DMS153 treated with DMSO at 0.1 percent for 48 hours (cell line): ENCODE results near the gene S100A1.
"Not testable (repeated sequence)": the region's sequence is repeated elsewhere in the genome, so short reads cannot be mapped to it uniquely, and the experiment has no call there.

Experiments used
- DNase-seq: peaks from one replicate; lab custom pipeline; 2025; ENCODE audit not compliant: unreplicated experiment; lab: John Stamatoyannopoulos, UW

S100A1 gene

DNA sequence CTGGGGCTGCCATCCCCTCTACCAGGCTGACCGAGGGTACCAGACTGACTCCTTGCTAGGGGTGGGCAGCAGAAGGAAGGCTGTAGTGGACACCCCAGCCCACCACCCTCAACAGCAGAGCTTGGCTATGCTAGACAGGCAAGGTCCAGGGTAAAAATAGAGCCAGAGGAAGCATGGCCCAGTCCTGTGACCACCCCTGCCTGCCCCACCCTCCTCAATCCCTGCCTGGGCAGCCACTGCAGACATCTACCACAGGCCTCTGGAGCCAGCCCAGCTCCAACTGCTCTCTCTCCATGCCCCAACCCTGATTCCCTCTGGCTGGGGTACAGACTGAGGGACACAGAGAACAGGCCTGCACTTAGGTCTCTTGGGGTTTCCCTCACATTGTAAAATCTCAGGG is 1.7 kb downstream of the S100A1 start:
- DNase-seq, result no peak

DNA sequence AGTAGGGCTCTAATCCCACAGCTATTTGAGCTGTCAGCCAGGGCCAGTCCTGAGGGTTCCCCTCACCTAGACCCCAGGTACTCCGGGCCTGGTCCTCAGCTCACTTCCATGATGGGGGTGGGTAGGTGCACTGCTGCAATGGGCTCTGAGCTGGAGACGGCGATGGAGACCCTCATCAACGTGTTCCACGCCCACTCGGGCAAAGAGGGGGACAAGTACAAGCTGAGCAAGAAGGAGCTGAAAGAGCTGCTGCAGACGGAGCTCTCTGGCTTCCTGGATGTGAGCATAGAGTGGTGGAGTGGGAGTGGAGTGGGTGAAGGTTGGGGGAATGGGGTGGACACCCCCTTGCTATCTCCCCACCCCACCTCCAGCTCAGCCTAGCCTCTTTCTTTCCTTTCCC is 2.1 kb downstream of the S100A1 start:
- DNase-seq, result no peak

DNA sequence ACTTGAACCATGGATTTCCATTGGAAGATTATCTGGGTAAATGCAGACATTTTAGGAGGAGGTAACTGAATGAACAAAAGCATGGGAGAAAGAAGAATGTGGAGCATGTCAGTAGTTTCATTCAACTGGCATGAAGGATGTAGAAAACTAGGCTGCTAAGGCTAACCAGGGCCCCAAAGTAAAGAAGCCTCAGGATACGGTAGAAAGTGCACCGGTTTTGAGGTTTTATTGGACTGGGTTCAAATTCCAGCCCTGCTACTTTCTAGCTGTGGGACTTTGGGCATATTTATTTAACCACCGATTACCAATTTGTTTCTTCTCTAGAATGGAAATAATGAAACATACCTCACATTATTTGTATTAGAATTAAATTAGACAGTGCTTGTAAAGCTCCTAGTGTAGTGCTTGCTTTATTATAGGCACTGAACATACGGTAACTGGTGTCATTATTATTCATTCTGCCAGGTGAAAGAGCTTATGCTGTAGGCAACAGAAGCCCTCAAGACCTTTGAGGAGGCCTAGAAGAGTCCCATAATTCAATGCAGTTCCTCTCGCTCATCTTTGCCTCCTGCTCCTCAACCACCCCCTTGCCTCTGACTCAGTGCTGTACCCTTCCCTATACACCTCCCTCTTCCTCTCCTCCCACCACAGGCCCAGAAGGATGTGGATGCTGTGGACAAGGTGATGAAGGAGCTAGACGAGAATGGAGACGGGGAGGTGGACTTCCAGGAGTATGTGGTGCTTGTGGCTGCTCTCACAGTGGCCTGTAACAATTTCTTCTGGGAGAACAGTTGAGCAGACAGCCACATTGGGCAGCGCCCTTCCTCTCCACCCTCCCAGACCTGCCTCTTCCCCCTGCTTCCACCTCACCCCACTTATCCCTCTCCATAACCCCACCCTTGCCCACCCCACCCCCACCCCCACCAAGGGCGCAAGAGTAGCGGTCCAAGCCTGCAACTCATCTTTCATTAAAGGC is 3.1 kb downstream of the S100A1 start:
- DNase-seq, result no peak

DNA sequence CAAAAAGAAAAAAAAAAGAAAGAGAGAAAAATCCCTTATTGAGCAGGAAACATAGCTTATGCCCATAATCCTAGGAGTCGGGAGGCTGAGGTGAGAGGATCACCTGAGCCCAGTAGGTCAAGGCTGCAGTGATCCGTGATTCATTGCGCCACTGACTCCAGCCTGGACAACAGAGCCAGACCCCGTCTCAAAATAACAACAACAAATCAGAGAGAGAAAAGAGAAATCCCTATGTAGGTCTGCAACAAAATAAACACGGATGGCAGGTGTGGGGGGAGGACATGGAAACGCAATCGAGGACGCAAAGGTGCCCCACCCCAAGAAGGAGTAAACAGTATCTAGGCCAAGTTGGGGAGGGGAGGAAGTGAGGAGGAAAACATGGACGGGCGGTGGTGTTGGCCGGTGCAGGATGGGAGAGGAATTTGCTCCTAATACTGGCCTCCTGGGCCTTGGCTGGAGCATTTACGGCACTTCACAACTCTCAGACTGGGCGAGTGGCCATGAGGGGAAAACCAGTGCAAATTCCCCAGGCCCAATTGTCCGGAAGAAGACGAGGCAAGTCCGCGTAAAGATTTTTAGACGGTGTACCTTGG is 5.0 kb downstream of the S100A1 start:
- DNase-seq, result no peak

DNA sequence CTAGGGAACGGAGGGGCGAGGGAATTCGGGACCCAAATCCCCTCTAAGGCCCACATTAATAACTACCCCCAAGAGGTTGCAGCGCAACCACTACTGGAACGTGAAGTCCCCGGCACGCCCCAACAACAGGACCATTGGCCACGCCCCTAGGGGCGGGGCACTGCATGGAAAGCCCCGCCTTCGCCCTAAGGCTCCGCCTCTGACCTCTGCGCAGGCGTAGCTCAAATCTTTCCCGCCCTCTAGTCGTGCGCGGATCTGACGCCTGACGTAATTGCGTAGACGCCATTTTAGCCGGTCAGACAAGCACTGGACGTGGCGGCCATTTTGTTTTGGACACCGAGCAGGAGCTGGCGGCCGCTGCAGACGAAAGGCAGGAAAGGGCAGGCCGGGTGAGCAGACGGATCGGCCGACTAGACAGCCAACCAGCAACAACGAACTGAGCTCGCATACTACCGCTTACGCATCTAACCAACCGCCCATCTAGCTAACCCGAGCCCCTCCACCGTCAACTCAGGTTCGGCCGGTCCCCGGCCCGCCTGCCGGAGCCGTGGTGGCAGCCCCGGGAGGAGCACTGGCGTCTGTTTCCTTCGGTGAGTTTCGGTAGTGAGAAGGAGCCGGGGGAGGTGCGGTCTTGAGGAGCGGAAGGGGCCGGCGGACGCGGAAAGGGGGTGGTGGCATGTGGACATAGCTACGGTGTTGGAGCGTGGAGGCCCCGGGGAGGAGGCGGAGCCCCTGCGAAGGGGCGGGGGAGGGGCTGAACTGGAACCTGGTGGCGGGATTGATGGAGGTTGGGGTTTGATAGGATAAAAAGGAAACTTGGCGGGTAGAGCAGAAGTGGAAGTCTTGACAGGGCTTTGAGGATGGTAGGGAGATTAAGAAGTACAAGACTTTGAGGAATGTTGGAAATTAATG is 5.8 kb downstream of the S100A1 start, which contains the start of gene CHTOP:
CHTOP (plus strand) TSS at position 313 of the 912 bp plus-strand sequence. CDS start 2,523 bp downstream, outside the sequence.
- peak; percentile 98 for DNase-seq

DNA sequence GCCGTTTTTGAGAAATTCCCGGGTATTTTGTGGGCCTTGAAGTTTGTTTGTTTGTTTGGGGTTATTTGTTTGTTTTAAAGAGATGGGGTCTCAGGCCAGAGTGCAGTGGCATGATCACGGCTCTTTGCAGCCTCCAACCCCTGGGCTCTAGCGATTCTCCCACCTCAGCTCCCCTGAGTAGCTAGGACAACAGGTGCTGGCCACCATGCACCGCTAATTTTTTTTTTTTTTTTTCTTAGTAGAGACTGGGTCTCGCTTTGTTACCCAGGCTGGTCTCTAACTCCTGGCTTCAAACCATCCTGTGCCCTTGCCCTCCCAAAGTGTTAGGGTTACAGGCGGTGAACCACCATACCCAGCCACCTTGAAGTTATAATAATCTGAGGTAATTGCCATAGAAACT is 7.6 kb downstream of the S100A1 start:
- no peak for DNase-seq

DNA sequence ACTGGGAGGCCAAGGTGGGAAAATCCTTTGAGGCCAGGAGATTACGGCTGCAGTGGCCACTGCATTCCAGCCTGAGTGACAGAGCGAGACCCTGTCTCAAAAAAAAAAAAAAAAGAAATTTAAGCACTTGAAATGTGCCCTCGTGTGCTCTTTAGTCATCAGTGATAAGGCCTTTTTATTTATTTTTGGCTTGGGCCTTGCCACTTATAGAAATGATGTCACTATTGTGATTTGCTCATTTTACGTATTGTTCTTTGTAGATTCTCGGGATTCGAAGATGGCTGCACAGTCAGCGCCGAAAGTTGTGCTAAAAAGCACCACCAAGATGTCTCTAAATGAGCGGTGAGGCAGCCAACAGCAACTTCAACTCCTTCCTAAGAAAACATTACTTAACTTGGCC is 8.1 kb downstream of the S100A1 start:
- DNase-seq, result no peak

DNA sequence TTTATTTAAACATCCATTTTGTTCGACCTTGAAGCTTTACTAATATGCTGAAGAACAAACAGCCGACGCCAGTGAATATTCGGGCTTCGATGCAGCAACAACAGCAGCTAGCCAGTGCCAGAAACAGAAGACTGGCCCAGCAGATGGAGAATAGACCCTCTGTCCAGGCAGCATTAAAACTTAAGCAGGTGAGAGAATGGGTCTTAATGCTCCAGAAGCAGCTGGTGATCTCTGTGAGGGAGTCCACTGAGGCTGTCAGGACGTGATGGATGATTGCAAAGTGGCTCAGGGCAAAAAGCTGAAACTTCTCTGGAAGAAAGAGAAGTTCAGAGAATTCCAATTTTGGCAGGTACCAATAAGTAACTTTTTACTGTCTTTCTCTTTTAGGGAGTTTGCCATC is 10.0 kb downstream of the S100A1 start:
- no peak for DNase-seq

DNA sequence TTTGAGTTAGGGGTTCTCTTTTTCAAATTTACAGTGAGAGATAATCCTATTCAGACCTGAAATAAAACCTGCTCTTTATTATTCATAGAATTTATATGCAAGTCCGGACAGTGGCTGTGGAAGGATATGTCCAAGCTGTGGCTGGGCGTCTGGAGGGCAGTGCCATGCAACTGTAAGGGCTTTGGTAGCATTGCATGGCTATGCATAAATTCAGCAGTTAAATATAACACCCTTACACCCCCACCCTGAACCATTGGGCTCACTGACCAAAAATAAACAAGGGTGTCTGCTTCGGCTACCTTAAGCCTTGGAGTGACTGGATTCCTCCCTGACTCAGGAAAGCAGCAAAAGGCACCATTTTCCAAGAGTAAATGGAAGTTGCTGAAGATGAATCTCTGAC is 11.0 kb downstream of the S100A1 start:
- DNase-seq, result no peak

DNA sequence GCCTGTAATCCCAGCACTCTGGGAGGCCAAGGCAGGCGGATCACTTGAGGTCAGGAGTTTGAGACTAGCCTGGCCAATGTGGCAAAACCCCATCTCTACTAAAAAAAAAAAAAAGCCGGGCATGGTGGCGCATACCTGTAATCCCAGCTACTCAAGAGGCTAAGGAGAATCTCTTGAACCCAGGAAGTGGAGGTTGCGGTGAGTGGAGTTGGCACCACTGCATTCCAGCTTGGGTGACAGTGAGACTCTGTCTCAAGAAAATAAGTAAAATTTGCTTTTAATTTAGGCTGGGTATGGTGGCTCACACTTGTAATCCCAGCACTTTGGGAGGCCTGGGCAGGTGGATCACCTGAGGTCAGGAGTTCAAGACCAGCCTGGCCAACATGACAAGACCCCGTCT is 12.0 kb downstream of the S100A1 start:
- DNase-seq, result not testable (repeated sequence)

DNA sequence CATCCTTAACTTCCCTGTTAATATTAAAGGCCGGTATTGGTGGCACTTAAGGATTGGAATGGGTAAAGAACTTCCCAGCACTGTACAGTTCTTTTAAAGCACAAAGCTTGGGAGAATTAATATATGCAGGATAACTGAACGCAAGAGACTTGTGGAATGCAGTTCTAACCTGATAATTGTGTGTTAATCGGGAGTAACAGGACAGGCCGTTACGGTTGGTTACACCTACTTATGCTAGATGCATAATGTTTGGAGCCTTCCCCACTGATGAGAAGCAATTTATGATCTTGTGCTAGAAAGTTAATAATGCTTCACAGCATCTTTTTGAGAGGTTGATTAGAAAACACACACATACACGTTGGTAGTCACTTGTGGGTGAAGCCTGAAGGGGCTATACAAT is 12.6 kb downstream of the S100A1 start:
- no peak for DNase-seq

DNA sequence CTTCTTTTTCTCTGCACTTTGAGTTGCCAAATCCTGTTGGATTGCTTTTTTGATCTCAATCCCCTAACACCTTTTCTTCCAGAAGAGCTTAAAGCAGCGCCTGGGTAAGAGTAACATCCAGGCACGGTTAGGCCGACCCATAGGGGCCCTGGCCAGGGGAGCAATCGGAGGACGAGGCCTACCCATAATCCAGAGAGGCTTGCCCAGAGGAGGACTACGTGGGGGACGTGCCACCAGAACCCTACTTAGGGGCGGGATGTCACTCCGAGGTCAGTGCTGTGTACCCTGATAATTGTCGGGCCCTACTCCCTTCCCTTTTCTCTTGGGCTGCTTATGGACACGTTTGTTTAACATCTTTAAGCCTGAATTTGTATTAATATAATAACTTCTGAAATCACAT is 13.9 kb downstream of the S100A1 start:
- no peak for DNase-seq

DNA sequence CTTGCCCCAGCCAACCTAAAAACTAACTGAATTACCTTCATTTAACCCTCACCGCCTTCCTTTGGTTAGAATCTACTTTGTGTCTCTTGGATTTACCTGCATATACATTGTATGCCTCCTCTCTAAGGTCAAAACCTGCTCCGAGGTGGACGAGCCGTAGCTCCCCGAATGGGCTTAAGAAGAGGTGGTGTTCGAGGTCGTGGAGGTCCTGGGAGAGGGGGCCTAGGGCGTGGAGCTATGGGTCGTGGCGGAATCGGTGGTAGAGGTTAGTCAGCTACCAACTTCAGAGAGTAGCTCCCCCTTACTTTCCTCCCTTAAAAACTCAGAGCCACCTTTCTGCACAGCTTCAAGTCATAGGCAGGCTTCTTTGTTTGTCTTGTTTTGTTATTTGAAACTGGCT is 14.9 kb downstream of the S100A1 start:
- no peak for DNase-seq

DNA sequence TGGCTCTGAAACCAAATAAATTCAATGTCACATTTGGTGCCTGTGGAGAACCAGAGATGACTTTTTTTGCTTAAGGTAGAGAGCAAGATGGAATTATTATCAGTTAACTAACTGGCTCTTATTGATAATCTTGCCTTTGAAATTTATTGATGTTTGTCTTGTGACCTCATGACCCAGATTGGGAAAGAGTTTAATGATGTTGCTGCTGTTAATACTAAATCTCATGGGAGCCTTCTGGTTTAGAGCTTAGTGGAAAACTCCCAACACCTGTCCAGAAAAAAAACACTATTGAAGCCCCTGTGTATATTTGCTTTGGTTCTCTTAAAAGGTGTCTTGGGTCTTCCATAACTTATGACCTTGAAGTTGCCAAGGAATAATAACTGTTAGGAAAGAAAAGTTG is 15.6 kb downstream of the S100A1 start:
- no peak for DNase-seq

DNA sequence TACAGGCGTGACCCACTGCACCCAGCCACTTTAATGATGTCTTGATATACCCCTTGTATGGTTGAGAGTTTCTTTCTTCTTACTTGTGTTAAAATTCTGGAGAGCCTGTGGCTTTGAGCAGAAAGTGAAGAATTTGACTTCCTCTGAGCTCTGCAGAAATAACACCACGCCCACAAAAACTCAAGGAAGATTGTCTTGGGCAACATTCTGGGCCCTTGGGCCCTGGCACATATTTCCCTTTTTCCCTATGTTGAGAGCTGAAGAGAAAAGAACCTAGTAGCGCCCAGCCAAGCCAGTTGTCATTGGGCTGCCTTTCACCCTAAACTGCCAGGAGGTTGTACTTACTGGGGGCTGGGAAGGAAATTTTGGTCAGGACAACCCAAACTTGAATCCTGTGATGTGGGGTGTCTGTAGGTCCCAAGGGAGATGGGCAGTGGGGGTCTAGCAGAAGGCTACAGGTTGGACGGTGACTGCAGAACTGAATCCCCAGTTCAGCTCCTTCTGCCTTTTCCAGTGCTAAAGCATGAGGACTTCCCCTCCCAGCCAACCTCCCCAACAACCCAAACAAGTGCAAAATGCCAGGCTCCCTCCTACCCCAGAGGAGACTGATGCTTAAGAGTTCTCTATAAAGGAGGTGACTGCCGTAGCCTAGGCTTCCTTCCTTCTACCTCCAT is 18.6 kb downstream of the S100A1 start:
- no peak for DNase-seq

DNA sequence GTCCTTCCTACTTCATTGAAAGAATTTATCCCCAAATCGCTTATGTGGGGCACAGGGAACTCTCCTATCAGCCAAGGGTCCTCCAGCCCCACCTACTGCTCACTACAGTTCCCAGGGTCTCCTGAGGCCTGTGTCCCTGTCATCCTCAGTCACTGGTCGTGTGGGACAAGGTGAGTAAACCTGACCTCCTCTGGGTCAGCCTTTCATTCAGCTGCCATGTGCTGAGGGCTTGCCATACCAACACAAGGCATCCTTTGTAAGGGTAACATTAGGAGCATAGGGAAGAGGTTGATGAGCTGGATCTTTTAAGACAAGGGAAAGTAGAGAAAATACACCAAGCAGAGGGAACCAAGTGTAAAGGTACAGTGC is 19.1 kb downstream of the S100A1 start:
- no peak for DNase-seq

DNA sequence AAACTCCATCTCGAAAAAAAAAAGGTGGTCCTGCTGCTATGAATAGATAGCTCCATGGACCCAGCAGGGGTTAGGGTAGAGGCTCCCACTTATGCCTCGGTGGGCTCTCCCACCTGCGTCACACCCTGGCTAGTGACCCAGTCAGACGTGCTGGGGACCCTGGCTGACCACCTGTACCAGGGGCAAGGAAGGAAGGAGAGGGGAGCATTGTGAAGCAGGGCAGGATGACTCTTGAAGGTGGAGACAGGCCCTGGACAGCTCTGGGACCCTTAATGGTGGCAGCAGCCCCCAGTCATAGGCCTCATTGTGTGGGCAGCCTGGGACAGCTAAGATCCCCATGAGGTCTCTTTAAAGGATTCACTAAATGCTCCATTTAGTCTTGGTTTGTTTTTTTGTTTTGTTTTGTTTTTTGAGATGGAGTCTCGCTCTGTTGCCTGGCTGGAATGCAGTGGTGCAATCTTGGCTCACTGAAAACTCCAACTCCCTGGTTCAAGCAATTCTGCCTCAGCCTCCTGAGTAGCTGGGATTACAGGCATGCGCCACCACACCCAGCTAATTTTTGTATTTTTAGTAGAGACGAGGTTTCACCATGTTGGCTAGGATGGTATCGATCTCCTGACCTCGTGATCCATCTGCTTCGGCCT is 19.9 kb downstream of the S100A1 start:
- no peak for DNase-seq

DNA sequence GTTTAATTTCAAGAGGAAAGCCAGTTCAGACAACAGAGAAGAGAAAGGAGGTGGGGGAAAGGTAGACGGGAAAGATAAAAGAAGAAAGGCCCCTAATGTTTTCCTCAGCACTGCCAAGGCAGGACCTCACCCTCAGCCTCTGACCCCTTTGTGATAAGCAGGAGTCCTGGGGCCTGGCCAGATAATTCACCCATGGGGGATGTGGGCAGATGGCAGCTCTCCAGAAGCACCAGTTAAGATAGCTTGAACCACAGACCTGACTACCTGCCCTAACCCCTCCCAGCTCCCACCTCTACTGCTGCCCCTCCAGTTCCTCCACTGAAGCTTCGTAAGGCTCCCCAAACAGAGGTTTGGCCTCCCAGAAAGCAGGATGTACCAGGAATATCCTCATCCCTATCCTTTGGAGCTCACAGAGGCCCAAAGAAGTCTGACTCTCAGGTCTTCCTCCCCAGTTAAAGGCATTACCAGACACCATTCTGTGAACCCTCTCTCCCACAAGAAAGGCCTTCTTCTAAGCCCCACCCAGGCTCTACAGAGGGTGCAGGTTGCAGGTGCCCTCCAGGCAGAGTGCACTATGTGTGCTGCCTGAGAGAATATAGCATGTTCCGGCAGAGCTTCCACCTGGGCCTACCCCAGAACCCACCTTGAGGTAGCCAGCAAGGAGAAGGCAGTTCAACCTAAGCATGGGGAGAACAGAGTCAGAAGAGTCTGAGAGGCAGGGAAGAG is 21.1 kb downstream of the S100A1 start:
- DNase-seq, result no peak

DNA sequence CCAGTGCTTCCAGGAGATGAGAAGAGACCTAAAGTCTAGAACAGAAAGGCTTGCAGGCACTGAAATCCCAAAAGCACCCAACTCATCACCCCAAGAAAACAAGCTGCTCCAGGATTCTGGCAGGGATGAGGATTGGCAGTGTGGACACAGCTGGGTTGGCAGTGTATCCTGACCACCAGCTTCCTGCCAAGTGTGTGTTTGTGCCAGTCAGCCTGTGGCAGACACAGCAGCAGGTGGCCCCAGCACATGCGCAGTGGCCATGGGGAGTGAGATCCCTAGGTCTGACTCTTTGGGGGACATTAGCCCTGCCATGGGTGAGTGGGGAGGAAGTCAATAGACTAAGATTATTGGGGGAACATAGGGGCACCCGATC is 21.6 kb downstream of the S100A1 start:
- DNase-seq, result no peak

DNA sequence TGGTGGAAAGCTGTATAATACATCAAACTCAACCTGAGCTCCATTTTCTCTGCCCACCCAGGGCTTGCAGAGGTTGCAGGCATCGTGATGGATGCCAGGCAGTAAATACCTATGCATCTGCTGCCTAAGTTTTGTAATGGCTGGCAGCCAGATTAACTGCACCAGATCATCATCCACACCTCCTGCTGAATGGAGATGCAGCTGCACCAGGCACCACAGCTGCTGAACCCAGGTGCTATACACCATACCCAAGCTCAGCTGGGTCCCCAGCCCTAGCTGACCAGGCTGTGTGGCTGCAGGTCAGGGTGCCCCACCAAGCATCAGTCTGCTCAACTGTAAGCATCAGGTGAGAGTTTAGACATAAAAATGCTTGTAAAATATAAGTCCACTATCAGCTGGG is 23.5 kb downstream of the S100A1 start:
- DNase-seq, result no peak
